Ovary (tissue), 3 donors: ENCODE measurements around the gene PRDX3.

Source experiments
- POLR2A ChIP-seq: fragments of 450-650 bp; IDR thresholded peaks from one replicate; pipeline ENCODE4 v1.6.1; 2017; ENCODE audit warnings: antibody characterized with exemption, mild to moderate bottlenecking, moderate library complexity
- TF ChIP-seq, protein P1 (sequence below), 3 donors: fragments of 450-650 bp in 2 of 3; fragments of 200-600 bp in 1 of 3; IDR thresholded peaks; one replicate each; pipeline versions ENCODE4 v1.5.1 to v1.8.0; 2016 to 2022; ENCODE audit warnings: antibody characterized with exemption in 3 of 3, mild to moderate bottlenecking in 1 of 3
- donor health status: DM: no; HTN: no; CAD: no.

DNA sequence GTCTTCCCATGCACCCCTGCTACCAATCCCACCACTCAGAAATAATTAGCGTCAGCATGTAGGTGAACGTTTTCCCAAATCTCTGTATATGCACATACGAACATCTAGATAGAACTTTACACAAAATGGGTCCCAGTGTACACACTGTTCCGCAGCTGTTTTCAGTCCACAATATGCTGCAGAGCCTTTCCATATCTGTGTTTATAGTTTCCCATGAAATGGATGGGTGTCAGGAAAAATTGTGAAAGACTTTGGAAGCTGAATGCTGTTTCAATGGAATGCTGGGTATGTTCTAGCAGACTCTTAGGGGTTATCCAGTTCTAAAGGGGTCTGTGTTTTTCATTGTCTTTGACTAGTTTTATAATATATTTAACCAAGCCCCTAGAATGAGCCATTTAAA, 42.6 kb upstream of the PRDX3 start:
- TF ChIP-seq, protein P1, sequence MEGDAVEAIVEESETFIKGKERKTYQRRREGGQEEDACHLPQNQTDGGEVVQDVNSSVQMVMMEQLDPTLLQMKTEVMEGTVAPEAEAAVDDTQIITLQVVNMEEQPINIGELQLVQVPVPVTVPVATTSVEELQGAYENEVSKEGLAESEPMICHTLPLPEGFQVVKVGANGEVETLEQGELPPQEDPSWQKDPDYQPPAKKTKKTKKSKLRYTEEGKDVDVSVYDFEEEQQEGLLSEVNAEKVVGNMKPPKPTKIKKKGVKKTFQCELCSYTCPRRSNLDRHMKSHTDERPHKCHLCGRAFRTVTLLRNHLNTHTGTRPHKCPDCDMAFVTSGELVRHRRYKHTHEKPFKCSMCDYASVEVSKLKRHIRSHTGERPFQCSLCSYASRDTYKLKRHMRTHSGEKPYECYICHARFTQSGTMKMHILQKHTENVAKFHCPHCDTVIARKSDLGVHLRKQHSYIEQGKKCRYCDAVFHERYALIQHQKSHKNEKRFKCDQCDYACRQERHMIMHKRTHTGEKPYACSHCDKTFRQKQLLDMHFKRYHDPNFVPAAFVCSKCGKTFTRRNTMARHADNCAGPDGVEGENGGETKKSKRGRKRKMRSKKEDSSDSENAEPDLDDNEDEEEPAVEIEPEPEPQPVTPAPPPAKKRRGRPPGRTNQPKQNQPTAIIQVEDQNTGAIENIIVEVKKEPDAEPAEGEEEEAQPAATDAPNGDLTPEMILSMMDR (IDR thresholded peaks at IDR 0.05): no peak
- no peak for TF ChIP-seq POLR2A
